ENCODE data around the gene SYNGR3. TPM values are rescaled to one million over a fixed set of nuclear protein-coding genes. Genes with fewer than 3 reads are reported as not detected.
A peak's percentile ranks its signal among the peaks of the same experiment; 100 is the strongest.
"Not testable (repeated sequence)": the region's sequence is repeated elsewhere in the genome, so short reads cannot be mapped to it uniquely, and the experiment has no call there.

SYNGR3 gene, protein sequence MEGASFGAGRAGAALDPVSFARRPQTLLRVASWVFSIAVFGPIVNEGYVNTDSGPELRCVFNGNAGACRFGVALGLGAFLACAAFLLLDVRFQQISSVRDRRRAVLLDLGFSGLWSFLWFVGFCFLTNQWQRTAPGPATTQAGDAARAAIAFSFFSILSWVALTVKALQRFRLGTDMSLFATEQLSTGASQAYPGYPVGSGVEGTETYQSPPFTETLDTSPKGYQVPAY
- 4.3 TPM for polyA plus RNA-seq (2012; ENCODE audit: insufficient read depth, insufficient read length)

DNA sequence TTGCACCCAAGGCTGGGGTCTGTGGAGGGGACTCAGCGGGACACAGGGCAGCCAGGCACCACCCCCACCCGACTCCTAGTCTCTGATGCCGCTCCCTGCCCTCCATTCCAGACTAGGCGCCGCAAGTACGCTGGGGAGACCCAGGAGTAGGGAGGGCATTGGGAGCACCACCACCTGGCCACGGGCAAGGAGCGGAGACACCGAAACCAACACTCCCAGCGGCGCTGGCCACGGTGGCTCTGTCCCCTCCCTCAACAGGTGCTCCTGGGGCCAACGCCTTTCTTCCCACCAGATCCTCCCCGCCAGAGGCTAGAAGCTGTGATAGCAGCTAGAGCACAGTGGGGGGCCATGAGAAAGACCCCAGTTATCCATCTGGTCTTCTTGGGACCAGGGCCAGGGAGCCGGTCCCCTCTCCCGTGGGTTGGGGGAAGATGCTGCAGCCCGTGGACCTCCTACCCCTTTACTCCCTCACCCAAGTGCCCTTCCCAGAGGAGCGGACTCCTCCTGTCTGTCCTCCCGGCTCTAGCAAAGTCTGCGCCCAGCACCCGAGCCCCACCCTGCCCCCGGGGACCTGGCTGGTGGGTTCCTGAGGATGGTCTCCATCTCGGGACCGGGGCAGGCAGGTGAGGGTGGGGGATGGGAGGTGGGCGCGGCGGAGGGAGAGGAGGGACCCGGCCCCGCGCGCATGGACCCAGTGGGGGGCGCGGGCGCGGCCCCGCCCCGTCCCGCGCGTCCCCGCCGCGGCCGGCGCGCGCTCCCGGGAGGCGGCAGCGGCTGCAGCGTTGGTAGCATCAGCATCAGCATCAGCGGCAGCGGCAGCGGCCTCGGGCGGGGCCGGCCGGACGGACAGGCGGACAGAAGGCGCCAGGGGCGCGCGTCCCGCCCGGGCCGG is at the start of gene SYNGR3:
SYNGR3 (plus strand) TSS at position 762 of the 892 bp plus-strand sequence. CDS start 133 bp downstream, outside the sequence.
- no peak for DNase-seq (ENCODE audit: low read depth, low spot score)
- H3K4me3 ChIP-seq (ENCODE audit: low read length): no peak within 1 kb of the TSS

DNA sequence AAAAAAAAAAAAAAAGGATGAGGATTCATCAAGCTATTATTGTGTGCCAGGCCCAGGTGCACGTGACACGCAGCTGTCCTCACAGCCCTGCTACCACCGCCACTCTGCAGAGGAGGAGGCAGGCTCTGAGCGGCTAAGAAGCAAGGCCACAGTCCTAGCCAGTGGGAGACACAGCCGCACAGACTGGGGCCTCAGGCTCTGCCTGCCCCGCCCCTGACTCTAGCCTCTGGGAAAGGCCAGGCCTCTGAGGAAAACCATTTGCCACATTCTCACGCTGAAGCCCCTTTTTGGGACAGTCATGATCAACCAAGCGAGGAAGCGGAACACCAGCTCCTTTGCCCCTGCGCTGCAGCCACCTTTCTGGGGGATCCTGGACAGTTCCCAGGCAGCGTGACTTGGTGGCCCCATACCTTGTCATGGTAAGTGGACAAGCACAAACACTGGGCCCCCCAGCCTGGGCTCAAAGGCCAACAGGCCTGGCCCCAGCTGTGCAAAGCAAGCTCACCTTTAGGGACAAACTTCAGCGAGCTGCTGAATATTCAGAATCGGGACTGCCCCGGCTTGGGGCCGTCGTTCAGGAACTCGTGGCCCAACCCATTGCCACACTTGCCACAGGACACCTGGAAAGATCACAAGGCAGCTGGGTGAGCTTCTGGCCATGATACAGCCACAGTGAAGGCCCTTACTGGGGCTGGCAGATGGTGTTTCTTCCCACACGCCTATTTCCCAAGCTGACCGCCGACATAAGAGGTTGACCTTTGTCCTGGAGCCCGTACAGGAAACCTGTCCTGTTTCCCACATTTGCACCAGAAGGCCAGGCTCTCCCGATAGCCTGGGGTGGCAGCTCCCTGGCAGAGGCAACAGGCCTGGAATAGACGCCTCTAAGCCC is 49.3 kb upstream of the SYNGR3 start:
- no peak for DNase-seq (ENCODE audit: low read depth, low spot score)
- H3K4me3 ChIP-seq (ENCODE audit: low read length): no peak overlapping the region

DNA sequence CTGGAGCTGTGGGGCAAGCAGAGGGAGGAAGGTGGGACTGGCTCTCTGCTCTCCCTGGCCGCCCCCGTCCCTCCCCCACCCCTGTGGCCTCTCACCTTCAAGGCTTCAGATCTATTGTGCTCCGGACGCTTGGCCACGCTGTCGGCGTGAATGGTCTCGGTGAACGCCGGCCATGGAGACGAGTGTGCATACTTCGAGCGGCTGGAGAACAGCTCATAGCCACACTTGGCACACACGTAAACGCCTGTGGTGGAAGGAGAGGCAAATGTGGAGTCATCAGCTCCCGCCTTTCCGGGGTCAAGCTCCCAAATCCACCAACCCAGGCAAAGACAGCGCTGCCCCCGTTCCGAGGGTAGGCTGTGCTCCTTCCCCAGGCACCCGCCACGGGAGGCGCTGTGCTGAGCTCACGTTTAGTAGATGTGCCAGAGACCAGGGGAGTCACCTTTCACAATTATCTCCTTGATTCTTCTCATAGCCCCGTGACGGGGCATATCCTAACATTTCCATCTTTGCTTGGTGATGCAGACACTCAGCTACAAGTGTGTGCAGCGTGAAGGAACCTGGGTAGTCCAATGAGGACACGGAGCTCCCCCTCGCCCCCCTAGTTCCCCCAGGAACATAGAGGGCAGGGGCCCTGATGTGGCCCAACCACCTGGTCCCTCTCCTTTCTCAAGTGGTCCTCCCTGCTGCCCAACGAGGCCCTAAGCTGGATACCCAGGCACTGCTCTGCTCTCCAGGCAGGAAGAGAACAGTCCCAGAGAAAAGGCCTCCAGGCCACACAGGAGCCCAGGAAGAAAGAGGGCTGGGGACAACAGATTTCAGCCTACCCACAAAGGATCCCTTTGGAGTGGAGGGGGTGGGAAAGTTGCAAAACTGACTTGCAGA is 48.4 kb upstream of the SYNGR3 start:
- no peak for DNase-seq (ENCODE audit: low read depth, low spot score)
- no peak overlapping the region for H3K4me3 ChIP-seq (ENCODE audit: low read length)

DNA sequence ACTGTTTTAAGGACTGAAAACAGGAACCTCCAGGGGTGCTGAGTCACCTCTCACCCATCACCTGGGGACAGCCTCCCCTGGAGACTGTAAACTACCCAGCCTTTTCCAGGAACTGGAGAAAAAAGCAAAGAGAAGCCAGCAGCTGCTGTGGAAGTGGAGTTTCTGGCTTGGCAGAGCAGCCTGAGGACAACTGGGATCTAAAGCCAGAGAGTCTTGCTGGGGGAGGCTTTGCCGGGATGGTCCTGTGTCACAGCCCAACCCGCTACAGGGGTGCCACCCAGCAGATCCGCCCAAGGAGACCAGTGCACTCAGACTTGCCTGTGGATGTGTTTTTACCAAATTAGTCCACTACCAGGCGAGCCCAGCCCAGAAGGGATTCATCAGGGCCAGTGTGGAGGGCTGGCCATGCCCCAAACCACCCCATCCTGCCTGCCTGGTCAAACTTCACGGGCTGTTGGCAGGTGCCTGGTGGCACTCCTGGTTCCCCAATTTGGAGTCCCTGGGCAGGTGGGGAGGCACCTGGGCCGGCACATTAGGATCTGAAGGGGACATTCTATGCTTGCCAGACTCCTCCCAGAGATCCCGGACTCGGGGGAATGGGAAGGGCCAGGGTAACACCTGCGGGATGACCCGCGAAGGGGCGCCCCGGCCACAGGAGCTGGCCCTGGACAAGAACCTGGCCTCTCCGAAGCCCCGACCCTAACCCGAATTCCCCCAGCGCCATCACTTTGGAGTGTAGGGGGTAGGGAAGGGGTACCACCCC is 47.5 kb upstream of the SYNGR3 start:
- DNase-seq (ENCODE audit: low read depth, low spot score): no peak
- peak overlapping the region; percentile 58 for H3K4me3 ChIP-seq (ENCODE audit: low read length)

DNA sequence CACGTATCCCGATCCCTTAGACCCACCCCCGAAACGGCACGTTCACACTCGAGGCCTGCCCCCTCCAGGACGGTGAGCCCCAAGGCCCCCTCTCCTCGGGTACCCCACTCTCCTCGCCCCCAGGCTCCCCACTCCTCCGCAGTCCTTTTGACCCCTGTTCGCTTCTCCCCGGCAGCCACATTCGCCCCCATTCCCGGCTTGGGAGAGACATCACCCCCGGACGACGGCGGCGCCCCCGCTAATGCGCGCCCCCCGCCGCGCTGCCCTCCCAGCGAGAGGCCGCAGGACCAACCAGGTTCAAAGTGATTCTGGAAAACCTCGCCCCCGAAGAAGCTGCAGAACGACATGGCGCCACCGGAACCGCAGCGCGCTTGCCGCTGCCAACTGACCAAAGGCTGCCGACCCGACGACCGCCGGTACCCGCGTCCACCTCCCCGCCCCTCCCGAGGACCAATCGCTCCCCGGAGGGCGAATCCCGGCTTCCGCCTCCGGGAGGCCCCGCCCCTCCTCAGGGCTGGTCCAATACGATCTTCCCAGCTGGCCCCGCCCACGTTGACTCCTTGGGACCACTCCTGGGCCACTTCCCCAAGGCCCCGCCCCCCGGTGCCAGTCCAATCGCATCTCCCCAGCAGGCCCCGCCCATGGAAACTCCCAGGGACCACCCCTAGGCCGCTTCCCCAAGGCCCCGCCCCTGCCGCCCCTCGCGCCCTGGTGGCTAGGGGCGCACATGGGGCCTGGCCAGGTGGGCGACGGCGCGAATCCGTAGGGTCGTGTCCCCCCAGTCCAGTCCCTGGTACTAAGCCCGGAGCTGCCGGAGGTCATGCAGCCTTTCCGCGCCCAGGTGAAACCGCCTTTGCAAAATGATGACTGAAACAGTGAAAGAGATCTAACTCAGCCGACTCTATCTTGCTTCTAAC is 46.7 kb upstream of the SYNGR3 start, which contains the start of gene MSRB1:
MSRB1 (minus strand) TSS at position 390 of the 917 bp plus-strand sequence; CDS start at position 347, 43 bp downstream.
- peak; percentile 95 for DNase-seq (ENCODE audit: low read depth, low spot score)
- H3K4me3 ChIP-seq (ENCODE audit: low read length): peak within 1 kb of the TSS; percentile 58

DNA sequence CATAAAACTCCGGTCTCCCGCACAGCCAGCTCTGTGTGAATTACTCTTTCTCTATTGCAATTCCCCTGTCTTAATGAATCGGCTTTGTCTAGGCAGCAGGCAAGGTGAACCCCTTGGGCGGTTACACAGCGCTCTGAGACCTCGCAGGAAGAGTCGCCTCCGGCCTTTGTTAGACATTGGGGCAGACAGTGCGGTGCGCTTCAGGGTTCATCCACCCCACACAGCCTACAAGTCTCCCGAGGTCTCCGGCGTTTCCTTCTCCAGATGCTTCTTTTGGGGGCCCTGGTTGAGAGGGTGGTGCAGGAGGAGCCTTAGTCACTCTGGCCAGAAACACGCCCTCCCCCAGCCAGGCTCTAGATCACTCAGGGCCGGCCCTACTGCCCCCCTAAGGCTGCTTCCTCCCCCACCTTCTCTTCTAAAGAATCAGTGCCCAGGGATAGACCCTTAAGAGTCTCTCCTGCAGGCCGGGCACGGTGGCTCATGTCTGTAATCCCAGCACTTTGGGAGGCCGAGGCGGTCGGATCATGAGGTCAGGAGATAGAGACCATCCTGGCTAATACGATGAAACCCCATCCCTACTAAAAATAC is 45.1 kb upstream of the SYNGR3 start:
- H3K4me3 ChIP-seq (ENCODE audit: low read length): no peak overlapping the region
- DNase-seq (ENCODE audit: low read depth, low spot score): no peak

DNA sequence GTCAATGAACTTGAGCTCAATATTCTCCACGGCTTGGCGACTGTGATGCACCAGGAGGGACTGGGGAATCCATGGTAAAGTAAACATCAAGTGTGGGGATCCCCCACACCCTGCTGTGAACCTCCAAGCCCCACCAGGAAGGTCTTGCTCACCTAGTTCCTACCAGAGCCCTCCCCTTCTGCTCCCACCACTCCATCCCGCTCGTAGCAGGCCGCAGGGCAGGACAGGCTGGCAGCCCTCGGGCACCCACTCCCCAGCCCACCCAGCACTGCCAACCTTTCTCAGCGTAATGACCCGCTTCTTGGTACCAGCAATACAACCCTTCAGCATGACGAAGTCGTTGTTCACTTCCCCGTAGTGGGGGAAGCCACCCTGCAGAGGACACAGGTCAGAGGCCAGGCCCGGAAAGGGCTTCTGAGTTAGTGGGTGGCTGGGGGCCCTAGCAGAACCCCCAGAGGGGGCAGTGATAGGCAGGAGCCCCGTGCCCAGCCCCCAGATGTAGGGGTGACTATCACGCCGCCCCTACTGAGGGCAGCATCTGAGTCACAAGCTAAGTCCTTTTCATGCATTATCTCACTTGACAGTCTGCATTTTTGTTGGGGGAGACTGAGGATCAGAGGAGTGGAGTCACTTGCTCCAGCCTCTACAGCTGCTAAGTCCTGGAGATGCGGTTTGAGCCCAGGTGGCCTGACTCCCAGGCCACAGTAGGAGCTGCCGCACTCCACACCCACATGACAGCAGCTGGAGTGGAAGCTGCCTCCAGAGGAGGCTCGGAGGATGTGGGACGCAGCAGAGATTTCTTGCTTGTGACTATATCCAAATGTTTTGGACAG is 44.0 kb upstream of the SYNGR3 start:
- DNase-seq (ENCODE audit: low read depth, low spot score): no peak
- H3K4me3 ChIP-seq (ENCODE audit: low read length): no peak overlapping the region

DNA sequence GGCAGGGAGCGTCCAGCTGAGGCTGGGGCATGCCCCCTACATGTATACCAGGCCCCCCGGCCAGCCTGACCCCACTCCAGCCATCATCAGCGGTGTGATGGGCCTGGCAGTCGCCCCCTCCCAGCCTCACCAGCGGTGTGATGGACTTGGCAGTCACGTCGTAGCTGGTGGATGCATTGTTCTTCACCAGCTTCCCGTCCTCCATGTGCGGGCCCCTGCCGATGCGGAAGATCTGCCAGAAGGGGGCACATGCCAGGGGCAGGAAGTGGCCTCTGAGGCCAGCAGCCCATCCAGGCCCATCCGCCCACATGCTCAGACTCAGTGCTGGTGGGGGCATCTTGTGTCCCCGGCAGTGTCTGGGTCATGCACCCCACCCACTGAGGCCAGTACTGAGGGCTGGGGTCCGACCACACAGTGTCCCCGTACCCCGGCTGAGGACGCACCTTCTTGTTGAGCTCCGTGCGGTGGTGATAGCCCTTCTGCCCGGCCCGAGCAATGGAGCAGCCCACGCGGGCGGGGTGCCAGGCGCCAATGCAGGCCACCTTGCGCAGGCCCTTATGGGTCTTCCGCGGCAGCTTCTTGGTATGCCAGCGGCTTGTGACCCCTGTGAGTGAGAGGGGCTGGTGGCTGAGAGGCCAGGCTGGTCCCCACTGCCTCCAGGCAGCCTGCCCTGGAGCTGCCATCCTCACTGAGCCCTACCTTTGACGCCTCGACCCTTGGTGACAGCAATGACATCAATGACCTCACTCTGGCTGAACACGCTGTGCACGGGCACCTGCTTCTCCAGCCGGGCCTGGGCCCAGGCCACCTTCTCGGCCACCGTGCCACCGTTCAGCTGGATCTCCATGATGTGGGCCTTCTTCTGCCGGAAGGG is 43.0 kb upstream of the SYNGR3 start:
- H3K4me3 ChIP-seq (ENCODE audit: low read length): no peak overlapping the region
- DNase-seq (ENCODE audit: low read depth, low spot score): no peak

DNA sequence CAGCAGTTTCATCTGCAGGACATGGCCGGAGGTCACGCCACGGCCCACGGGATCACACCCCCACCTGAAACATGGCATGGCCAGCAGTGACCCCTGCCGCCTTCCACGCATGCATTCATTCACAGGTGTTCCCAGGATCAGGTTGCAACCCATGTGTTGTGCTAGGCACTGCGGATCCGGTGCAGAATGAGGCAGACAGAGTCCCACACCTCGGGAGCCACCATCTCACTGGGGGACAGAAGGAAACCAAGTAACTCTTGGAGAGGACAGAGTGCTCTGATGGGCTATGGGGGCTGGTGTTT is 42.5 kb upstream of the SYNGR3 start:
- DNase-seq (ENCODE audit: low read depth, low spot score): no peak
- H3K4me3 ChIP-seq (ENCODE audit: low read length): no peak overlapping the region

DNA sequence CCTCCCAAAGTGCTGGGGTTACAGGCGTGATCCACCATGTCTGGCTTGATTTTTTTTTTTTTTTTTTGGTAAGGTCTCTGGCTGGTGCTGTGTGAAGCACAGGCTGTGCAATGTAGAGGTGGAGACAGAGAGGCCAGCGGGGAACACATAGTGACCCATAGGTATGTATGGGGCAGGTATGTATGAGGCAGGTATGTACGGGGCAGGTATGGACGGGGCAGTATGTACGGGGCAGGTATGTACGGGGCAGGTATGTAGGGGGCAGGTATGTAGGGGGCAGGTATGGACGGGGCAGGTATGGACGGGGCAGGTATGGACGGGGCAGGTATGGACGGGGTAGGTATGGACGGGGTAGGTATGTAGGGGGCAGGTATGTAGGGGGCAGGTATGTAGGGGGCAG is 40.3 kb upstream of the SYNGR3 start:
- DNase-seq (ENCODE audit: low read depth, low spot score): no peak
- no peak overlapping the region for H3K4me3 ChIP-seq (ENCODE audit: low read length)

DNA sequence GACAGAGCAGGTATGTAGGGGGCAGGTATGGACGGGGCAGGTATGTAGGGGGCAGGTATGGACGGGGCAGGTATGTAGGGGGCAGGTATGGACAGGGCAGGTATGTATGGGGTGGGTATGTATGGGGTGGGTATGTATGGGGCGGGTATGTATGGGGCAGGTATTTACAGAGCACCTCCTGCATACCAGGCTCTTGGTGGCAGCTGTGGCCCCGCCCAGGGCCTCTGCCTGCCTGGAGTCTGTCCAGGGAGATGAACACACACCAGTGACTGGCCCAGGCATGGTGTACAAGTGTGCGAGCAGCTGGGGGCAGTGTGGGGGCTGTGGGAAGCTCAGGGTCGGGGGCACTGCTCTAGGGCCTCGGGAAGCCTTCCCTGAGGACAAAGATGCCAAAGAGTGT is 39.7 kb upstream of the SYNGR3 start:
- no peak for DNase-seq (ENCODE audit: low read depth, low spot score)
- H3K4me3 ChIP-seq (ENCODE audit: low read length): no peak overlapping the region

DNA sequence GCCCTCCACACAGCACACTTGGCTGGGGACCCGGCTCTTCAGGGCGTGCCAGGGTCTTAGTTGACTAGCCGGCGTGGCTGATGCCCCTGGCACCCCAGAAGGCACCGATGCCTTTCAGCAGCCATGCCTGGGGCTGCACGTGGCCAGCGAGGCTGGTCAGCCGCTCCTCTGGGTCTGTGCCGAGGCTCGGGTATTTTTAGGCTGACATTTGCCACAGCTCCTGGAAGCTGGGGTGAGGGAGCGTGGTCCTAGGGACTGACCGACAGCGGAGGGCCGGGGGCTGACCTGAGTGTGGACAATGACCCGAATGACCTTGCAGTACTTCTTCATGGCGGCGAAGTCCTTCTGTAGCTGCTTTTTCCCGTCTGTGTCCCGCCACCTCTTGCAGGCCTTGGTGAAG is 39.2 kb upstream of the SYNGR3 start:
- DNase-seq (ENCODE audit: low read depth, low spot score): no peak
- no peak overlapping the region for H3K4me3 ChIP-seq (ENCODE audit: low read length)

DNA sequence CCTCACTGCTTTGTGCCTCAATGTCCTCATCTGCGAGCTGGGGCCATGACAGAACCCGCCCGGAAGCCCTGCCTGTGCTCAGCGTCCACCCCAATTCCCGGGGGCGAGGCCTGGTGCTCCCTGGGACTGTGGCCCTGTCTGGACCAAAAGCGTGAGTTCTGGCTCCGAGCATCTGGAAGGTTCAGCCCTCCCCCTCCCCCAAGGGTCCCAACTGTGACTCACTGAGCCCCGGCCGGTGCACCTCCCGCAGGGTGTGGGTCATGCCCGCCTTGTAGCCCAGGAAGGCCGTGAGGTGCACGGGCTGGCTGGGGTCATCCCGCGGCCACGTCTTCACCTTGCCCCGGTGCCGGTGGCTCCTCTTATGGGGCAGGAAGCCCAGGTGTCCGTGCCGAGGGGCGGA is 36.0 kb upstream of the SYNGR3 start:
- H3K4me3 ChIP-seq (ENCODE audit: low read length): no peak overlapping the region
- DNase-seq (ENCODE audit: low read depth, low spot score): no peak

DNA sequence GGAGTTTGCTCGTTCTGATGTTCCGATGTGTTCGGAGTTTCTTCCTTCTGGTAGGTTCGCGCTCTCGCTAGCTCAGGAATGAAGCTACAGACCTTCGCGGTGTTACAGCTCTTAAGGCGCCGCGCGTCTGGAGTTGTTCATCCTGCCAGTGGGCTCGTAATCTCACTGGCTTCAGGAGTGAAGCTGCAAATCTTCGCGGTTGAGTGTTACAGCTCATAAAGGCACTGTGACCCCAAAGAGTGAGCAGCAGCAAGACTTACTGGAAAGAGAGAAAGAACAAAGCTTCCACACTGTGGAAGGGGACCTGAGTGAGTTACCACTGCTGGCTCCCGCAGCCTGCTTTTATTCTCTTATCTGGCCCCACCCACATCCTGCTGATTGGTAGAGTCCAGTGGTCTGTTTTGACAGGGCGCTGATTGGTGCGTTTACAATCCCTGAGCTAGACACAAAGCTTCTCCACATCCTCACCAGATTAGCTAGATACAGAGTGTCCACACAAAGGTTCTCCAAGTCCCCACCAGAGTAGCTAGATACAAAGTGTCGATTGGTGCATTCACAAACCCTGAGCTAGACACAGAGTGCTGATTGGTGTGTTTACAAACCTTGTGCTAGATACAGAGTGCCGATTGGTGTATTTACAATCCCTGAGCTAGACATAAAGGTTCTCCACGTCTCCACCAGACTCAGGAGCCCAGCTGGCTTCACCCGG is 32.2 kb upstream of the SYNGR3 start:
- not testable (repeated sequence) for H3K4me3 ChIP-seq (ENCODE audit: low read length); DNase-seq (ENCODE audit: low read depth, low spot score)

Measured in Jurkat, Clone E6-1 (cell line).